HL-60/S4 (cell line): ENCODE data around the gene ZBTB7C.

Source experiments
- in situ Hi-C: fragments of 300-500 bp; cut with MboI; formaldehyde crosslinking; loops from 2 replicates; pipeline ENCODE4 v1.14.3; 2022; ENCODE audit warnings: low sequenced_read_pairs

ZBTB7C gene

GRCh38 chr18:48105317-48105716, 303.9 kb downstream of the ZBTB7C start:
- in situ Hi-C loops: no loop called here

- in situ Hi-C loops: no loop called here
Measured at GRCh38 chr18:48104705-48105104, 304.5 kb downstream of the ZBTB7C start.

- in situ Hi-C loops: no loop called here
Measured at GRCh38 chr18:48100651-48101165, 308.5 kb downstream of the ZBTB7C start.

DNA sequence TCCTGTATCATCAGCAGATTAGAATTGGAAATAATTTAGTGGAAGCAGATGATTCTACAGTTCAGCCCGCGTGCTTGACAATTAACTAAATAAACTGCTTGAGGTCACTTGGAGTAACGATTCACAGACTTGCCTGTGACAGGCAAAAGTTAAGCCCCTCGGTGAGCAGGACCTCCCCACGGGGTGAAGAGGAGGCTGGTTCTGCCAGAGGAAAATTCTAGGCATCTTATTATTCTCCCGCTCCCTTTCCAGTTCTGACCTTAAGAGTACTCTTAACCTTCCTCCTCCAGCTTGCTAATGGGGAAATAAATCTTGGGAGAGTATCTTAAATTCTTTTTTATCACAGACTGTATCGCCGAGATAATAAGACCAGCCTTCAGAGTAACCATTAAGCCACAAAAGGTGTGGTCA, 309.0 kb downstream of the ZBTB7C start:
- in situ Hi-C loops: no loop called here

DNA sequence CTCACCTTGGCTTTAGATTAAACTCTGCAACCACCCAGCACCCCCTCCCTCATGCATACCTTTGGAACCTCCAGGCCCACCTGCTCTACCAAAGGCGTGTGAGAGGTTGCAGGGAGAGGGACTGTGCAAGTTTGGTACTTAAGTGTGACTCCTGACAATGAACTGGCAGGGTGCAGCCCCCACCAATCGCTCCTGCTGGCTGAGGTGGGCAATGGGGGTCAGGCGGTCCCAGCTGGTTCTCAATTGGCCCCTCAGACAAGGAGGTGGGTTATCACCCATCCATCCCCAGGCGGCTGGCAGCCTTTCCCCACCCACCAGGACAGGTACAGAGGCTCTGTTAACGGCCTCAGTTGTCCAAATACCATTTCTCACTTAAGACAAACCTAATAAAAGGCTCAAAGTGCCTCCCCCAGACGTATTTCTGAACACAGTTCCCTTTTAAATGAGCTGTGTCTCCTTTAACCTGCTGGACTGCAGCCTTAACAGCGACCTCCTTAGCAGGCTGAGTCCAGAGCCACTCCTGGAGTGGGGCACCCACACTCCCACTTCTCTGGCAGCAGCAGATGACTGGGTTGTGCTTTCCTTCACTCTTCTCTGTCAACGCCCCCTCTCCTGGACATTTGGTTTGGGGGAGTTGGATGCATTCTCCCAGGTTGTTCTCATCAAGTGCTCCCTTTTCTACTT, 309.6 kb downstream of the ZBTB7C start:
- in situ Hi-C loops: no loop called here

DNA sequence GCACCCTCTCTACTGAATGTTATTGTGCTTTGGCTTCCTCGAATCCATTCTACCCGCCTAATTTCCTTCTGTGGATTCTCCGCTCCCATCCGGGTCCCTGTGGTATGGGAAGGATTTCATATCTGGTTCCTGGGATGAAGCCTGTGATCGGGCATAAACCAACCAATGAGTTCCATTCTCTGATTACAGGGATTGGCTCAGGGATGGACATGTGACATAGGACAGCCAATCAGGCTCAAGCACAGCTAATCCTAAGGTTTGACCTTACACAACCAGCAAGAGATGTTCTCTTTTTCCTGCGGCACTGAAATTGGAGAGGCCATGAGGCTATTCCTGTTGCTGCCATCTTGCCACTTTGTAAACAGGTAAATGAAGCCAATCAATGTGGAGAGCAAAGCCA, 310.6 kb downstream of the ZBTB7C start:
- in situ Hi-C loops: no loop called here

GRCh38 chr18:48098007-48098406, 311.2 kb downstream of the ZBTB7C start:
- in situ Hi-C loops: no loop called here

DNA sequence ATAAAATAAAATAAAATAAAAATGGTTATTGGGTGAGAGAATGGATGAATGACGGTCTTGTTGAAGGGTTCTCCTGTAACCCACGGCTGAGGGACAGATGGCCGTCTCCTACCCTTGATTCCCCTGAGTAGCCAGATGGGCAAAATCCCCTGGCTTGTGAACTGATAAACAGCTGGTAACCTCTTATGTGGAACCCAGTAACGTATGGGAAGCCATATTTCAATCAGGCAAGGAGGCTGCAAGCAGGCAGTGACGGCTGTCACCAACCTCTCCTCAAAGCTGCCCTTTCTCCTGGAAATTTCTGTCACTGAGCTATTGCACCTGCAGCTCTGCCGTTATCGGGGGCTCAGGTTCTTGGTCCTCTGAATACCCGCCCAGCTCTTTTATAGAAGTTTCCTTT, 313.5 kb downstream of the ZBTB7C start:
- in situ Hi-C loops: no loop called here

GRCh38 chr18:48093104-48093503, 316.1 kb downstream of the ZBTB7C start:
- in situ Hi-C loops: no loop called here

GRCh38 chr18:48091869-48092497, 317.2 kb downstream of the ZBTB7C start:
- in situ Hi-C loops: no loop called here

GRCh38 chr18:48090702-48091101, 318.5 kb downstream of the ZBTB7C start:
- in situ Hi-C loops: no loop called here

GRCh38 chr18:48090021-48090420, 319.2 kb downstream of the ZBTB7C start:
- in situ Hi-C loops: no loop called here

- in situ Hi-C loops: no loop called here
Measured at GRCh38 chr18:48085781-48086487, 323.2 kb downstream of the ZBTB7C start.

- in situ Hi-C loops: no loop called here
Measured at GRCh38 chr18:48084858-48085257, 324.3 kb downstream of the ZBTB7C start.

- in situ Hi-C loops: no loop called here
Measured at GRCh38 chr18:48084041-48084757, 325.0 kb downstream of the ZBTB7C start.

- in situ Hi-C loops: no loop called here
Measured at GRCh38 chr18:48080546-48080945, 328.6 kb downstream of the ZBTB7C start.

- in situ Hi-C loops: no loop called here
Measured at GRCh38 chr18:48079885-48080284, 329.3 kb downstream of the ZBTB7C start.

DNA sequence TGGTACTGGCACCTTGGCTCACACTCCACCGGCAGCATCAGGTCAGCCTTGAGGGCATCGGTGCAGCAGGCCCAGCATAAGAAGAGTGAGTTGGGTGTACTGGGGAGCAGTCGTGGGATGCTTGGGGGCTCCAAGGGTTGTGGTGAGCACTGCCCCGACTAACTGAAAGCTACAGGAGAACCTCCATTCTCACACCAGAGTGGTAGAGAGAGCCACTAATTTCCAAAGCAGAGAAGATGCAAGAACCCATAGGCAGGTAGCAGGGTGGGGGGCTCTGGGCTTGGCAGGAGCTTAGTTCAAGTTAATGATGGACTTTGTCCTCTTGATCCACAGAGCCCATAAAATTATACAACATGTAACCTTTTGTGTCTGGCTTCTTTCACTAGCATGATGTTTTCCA, 330.7 kb downstream of the ZBTB7C start:
- in situ Hi-C loops: no loop called here

DNA sequence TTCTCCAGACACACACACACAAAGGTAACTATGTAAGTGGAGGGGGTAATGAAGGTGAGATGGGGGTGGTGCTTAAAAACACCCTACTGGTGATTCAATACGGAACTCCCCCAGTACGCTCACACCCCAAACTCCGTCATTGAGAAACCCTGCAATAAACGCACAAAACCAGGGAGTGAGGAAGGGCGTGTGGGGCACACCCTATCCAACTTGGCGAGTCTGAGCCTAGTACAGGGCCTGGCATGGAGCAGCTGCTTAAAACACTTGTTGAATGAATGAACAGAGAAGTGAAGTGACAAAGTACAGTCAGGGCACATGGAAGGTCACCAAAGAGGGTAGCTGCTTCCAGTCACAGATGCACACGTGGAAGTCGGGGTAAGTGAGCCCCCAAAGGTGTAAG, 331.9 kb downstream of the ZBTB7C start:
- in situ Hi-C loops: no loop called here

DNA sequence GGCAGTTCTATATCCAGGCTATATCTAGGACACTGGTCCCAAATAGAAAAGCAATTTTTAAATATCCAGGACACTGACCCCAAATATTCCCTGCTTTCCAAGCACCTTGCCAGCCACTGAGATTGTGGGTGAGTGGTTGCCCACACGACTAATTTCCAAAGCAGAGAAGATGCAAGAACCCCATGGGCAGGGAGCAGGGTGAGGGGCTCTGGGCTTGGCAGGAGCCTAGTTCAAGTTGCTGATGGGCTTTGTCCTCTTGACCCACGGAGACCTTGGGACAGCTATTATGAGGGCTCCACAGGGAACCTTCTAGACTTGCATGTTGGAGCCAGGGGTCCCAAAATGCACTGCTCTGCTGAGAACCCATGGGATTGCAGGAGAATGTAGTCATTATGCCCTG, 332.7 kb downstream of the ZBTB7C start:
- in situ Hi-C loops: no loop called here

- in situ Hi-C loops: no loop called here
Measured at GRCh38 chr18:48075707-48076093, 333.5 kb downstream of the ZBTB7C start.
